H1 (cell line): ENCODE results near the gene ZNF670. TPM values are rescaled to one million over a fixed set of nuclear protein-coding genes. Genes with fewer than 3 reads are reported as not detected.

Source experiments
- ASH2L ChIP-seq: fragments of 200-600, 300-600 bp; sonication (generic); IDR thresholded peaks from one replicate; pipeline ENCODE4 v1.7.1; 2017; ENCODE audit warnings: low read length
- POU5F1 ChIP-seq: IDR thresholded peaks from 2 replicates; pipeline ENCODE4 v1.6.1; 2011; ENCODE audit warnings: low read depth, mild to moderate bottlenecking, low read length, moderate library complexity
- SAP30 ChIP-seq: fragments of 300-600 bp; sonication (generic); IDR thresholded peaks from 2 replicates; pipeline ENCODE4 v1.7.1; 2012; ENCODE audit warnings: low read length, moderate library complexity, mild to moderate bottlenecking, inconsistent platforms; ENCODE audit not compliant: insufficient read depth, insufficient replicate concordance
- TBP ChIP-seq: IDR thresholded peaks from 2 replicates; pipeline ENCODE4 v1.6.1; 2011; ENCODE audit warnings: low read depth, low read length, improper control_type of control experiment
- YY1 ChIP-seq: IDR thresholded peaks from 2 replicates; pipeline ENCODE4 v1.6.1; 2011; ENCODE audit warnings: low read depth, mild to moderate bottlenecking, low read length
- polyA plus RNA-seq, 7 experiments: library from polyadenylated mRNA; depleted of rRNA in 3 of 7; stranded (reverse) in 5 of 7; unstranded in 2 of 7; fragments of >200 nt in 5 of 7; fragments of 200-250 nt in 2 of 7; gene quantifications; 1 replicate in 5 of 7; 2 replicates in 1 of 7; 4 replicates in 1 of 7; pipeline versions ENCODE4 v1.2.1 to v1.2.3, GENCODE V29; 2011 to 2013; ENCODE audit warnings: missing spikeins in 2 of 7, mixed read lengths in 2 of 7
- total RNA-seq: library from RNA; stranded (reverse); fragmentation: NEBNext Ultra II Directional; extraction: Animal tissue kit (Norgen Biotek cat#: 25700); gene quantifications from 2 replicates; pipeline ENCODE4 v1.2.1, GENCODE V29; 2021
- TF ChIP-seq, protein P1 (sequence below): IDR thresholded peaks from 2 replicates; pipeline ENCODE4 v1.6.1; 2012; ENCODE audit warnings: inconsistent platforms

ZNF670 gene
- total and polyA plus RNA-seq, 2 of the 8 experiments (the other 6 are each of a cell fraction or from before 2014, with no cell fraction given) = 2.8 to 15.4 TPM

DNA sequence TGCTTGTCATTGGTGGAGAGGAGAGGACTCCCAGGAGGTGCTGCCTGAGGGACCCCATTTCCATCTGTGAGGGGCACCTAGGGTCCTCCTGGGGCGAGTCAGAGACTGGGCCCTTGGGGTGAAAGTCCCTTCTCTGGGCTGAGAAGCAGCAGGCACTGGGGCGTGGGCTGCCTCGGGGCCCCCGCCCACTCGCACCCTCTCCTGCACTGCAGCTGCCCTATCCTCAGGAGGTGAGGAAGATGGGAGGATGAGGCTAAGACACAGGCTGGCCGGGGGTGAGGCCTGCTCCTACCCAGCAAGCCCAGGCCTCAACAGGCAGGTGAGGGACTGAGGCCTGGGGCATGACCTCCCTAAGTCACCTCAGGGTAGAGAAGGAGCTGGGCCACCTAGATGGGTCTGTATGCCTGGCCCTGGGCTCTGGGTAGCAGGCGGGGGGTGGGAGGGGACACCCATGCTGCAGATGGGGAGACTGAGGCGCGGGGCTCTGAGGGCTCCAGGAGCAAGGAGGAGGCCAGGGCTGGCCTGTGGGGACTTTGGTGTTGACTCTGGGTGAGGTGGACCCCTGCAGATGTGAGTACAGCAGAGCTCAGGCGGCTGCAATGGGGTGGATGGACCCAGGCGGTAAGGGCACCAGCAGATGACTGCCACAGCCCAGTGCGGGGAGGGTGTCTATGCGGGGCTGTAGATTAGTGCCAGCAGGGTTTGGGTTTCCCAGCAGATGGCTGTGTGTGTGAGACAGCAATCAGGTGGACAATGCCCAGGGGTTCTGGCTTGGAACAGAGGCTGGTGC is 35.9 kb upstream of the ZNF670 start (continued):
- TF ChIP-seq, protein P1, sequence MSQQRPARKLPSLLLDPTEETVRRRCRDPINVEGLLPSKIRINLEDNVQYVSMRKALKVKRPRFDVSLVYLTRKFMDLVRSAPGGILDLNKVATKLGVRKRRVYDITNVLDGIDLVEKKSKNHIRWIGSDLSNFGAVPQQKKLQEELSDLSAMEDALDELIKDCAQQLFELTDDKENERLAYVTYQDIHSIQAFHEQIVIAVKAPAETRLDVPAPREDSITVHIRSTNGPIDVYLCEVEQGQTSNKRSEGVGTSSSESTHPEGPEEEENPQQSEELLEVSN = no peak
- no peak for TF ChIP-seq POU5F1
- no peak for TF ChIP-seq YY1
- TF ChIP-seq TBP = no peak
- no peak for TF ChIP-seq ASH2L
- TF ChIP-seq SAP30 = no peak
- TF ChIP-seq, all 59 proteins: peak for 0
